GM21528 (cell line): ENCODE data around the gene VIT.
"Not testable (repeated sequence)": the region's sequence is repeated elsewhere in the genome, so short reads cannot be mapped to it uniquely, and the experiment has no call there.

ENCODE experiments used
- ATAC-seq: cut with Tn5 transposase; IDR thresholded peaks from one replicate; pipeline ENCODE4 v1.9.1; 2021; ENCODE audit warnings: mild to moderate bottlenecking, moderate library complexity; ENCODE audit not compliant: unreplicated experiment, low FRiP score

VIT gene

GRCh38 chr2:36797324-36798070, 101.0 kb downstream of the VIT start:
- no peak for ATAC-seq

- no peak for ATAC-seq
Measured at GRCh38 chr2:36798724-36799123, 102.2 kb downstream of the VIT start.

- ATAC-seq = no peak
Measured at GRCh38 chr2:36800381-36800780, 103.9 kb downstream of the VIT start.

GRCh38 chr2:36801088-36801487, 104.6 kb downstream of the VIT start:
- ATAC-seq = no peak

GRCh38 chr2:36802952-36803351, 106.4 kb downstream of the VIT start:
- ATAC-seq = no peak

- no peak for ATAC-seq
Measured at GRCh38 chr2:36805635-36806224, 109.2 kb downstream of the VIT start.

GRCh38 chr2:36807223-36807886, 110.8 kb downstream of the VIT start:
- ATAC-seq = no peak

- no peak for ATAC-seq
Measured at GRCh38 chr2:36808386-36809068, 112.0 kb downstream of the VIT start.

- no peak for ATAC-seq
Measured at GRCh38 chr2:36809069-36809445, 112.5 kb downstream of the VIT start.

- ATAC-seq = no peak
Measured at GRCh38 chr2:36811071-36811470, 114.6 kb downstream of the VIT start.

GRCh38 chr2:36812196-36812595, 115.7 kb downstream of the VIT start:
- no peak for ATAC-seq

- no peak for ATAC-seq
Measured at GRCh38 chr2:36818542-36818941, 122.0 kb downstream of the VIT start.

GRCh38 chr2:36819095-36819711, 122.7 kb downstream of the VIT start:
- ATAC-seq = no peak

GRCh38 chr2:36820942-36821605, 124.6 kb downstream of the VIT start:
- ATAC-seq = no peak

GRCh38 chr2:36823862-36824261, 127.4 kb downstream of the VIT start:
- no peak for ATAC-seq

- ATAC-seq = no peak
Measured at GRCh38 chr2:36824273-36824672, 127.8 kb downstream of the VIT start.

GRCh38 chr2:36824683-36825082, 128.2 kb downstream of the VIT start:
- not testable (repeated sequence) for ATAC-seq

- no peak for ATAC-seq
Measured at GRCh38 chr2:36831185-36831584, 134.7 kb downstream of the VIT start.

- ATAC-seq = no peak
Measured at GRCh38 chr2:36834203-36834602, 137.7 kb downstream of the VIT start.
